Activated naive CD8-positive, alpha-beta T cell (primary cell): Measurements from ENCODE around the gene PROM1.

Experiments used
- H3K27ac Mint-ChIP-seq: one replicate; pipeline ENCODE4 v1.8.0; 2021; ENCODE audit warnings: mixed read lengths
- H3K27me3 Mint-ChIP-seq: one replicate; pipeline ENCODE4 v1.8.0; 2021; ENCODE audit warnings: mixed read lengths
- H3K36me3 Mint-ChIP-seq: one replicate; pipeline ENCODE4 v1.8.0; 2021; ENCODE audit warnings: mixed read lengths
- H3K4me1 Mint-ChIP-seq: one replicate; pipeline ENCODE4 v1.8.0; 2021; ENCODE audit warnings: low read depth, mixed read lengths
- H3K4me3 Mint-ChIP-seq: one replicate; pipeline ENCODE4 v1.8.0; 2021; ENCODE audit warnings: mild to moderate bottlenecking, mixed read lengths
- H3K9me3 Mint-ChIP-seq: one replicate; pipeline ENCODE4 v1.8.0; 2021; ENCODE audit warnings: low read depth, mixed read lengths

Gene PROM1

DNA sequence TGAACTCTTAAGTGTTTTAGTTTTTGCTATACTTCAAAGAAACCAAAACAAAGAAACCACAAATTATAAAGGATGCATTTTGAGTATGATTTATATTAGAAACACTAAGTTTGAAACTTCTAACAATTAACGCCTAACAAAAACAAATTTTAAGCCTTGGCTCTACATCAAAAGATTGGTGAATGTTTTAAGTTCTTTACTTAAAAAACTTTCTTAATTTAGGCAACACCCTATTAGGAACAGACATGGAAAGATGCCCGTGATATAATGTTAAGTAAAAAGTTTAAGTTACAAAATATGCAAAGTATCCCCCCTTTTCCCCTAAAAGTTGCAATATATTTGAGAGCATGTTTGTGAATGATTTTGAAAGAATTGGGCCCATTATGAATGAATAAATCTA, 21.2 kb downstream of the PROM1 start:
- H3K36me3 Mint-ChIP-seq, result peaks cover 3% of the 10 kb centered on the region
- no peak overlapping the region for H3K4me3 Mint-ChIP-seq
- H3K9me3 Mint-ChIP-seq, result peaks cover 4% of the 10 kb centered on the region
- peaks cover 2% of the 10 kb centered on the region for H3K27me3 Mint-ChIP-seq
- no peak overlapping the region for H3K27ac Mint-ChIP-seq
- H3K4me1 Mint-ChIP-seq, result peaks cover 6% of the 10 kb centered on the region

DNA sequence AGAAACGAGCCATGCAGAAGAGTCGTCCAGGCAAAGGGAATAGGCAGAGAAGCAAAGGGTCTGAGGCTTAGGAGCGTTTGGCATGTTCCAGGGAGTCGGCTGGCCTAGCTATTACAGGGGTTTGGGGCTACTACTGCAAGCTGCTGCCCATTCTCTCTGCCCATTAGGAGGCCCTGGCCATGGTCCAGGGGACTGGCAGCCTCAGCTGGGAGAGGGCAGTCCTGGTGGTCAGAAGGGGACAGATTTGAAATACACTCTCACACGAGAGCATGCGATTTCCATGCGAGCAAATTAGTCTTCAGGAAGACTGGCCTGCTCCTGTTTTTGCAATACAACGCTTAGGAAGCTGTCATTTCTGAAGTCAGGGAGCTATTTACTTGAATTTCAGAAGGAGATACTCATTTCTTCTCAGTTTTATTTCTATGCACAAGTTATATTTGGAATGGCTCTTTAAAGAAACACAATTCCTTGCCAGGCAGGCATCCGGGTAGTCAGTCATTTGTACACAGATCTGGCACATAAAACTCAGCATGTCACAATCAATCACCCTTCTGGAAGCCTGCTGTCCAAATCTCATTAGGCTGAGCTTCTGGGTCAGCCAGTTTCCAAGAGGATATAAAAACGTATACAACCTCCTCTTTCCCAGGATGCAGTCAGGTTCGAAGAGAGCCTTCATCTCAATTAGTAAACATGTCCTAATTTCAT, 27.0 kb downstream of the PROM1 start:
- Mint-ChIP-seq H3K27me3 (peaks cover 10% of the 10 kb centered on the region), H3K4me3 (no peak overlapping the region), H3K4me1 (no peaks in the 10 kb centered on the region), H3K36me3 (peaks cover 3% of the 10 kb centered on the region), H3K27ac (no peak overlapping the region), H3K9me3 (no peaks in the 10 kb centered on the region)

DNA sequence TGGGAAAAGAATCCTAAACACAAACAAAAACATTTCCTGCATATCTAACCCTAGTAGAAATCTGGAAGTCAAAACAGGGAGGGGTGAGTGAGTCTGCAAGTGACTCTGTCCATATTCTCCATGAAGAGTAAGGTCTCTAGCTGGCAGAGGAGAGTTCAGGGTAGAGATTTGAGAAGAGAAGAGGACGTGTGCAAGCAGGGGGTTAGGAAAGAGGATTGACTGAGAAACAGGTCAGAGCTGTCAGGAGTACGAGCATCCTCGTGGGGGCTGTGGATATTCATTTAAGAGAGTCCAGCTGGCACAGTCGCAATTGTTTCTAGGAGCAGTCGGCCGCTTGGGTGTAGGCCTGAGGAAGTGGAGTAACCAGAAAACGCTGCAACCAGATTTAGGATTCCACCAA, 27.9 kb downstream of the PROM1 start:
- no peak overlapping the region for H3K27ac Mint-ChIP-seq
- peaks cover 12% of the 10 kb centered on the region for H3K27me3 Mint-ChIP-seq
- peaks cover 3% of the 10 kb centered on the region for H3K36me3 Mint-ChIP-seq
- no peak overlapping the region for H3K4me3 Mint-ChIP-seq
- no peaks in the 10 kb centered on the region for H3K4me1 Mint-ChIP-seq
- no peaks in the 10 kb centered on the region for H3K9me3 Mint-ChIP-seq

DNA sequence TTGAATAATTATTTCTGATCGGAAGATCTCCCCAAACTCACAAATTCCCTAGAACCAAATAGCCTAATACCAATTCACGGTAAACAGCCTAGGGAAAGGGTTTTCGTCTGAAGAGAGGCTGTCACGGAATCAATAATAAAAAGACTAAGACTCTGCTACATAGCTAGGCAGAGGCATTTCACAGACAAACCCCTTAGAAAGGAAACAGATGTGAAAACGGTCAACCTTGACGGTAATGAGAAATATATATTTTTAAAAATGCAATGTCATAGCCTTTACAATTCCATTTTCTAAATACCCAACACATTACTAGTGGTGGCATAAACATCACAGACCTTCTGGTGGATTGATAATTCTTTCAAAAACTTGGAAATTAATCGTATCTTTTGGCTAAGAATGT, 28.4 kb downstream of the PROM1 start:
- Mint-ChIP-seq H3K36me3 (peaks cover 3% of the 10 kb centered on the region), H3K27ac (no peak overlapping the region), H3K4me3 (no peak overlapping the region), H3K27me3 (peaks cover 14% of the 10 kb centered on the region), H3K9me3 (no peaks in the 10 kb centered on the region), H3K4me1 (no peaks in the 10 kb centered on the region)

DNA sequence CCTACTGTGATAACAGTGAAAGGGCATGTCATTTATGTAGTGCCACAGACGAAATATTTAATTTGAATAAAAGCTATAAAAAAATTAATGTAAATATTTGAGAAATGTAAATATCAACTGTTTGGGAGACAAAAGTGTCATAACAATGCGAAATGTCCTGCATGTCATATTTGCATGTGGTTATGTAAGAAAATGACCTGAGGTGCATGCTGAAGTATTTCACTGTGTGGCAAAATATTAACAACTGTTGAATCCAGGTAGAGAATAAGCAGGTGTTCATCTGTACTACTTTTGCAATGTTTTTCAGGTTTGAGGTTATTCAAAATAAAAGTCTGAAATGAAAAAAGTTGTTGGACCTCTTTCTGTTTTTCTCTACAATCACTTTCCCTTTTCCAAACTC, 30.9 kb downstream of the PROM1 start:
- no peaks in the 10 kb centered on the region for H3K4me1 Mint-ChIP-seq
- H3K9me3 Mint-ChIP-seq, result no peaks in the 10 kb centered on the region
- no peak overlapping the region for H3K4me3 Mint-ChIP-seq
- H3K36me3 Mint-ChIP-seq, result peaks cover 3% of the 10 kb centered on the region
- peaks cover 15% of the 10 kb centered on the region for H3K27me3 Mint-ChIP-seq
- no peak overlapping the region for H3K27ac Mint-ChIP-seq

DNA sequence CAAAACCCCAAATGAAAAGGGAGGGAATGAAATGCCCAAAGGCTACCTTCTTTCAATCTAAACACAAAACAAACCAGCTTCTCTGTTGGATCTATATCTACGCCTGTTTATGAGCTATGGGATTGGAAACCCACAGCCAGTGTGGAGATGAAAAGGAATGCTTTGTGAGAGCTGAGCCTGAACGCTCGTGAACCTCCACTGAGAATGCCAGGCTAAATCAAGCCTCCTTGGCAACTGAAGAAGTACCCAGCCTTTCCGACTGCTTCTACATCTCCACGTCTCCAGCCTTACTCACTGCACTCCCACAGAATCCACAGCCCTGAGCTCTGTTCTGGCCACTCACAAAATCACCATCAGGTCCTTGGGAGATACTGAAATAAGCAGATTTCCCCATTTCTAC, 31.8 kb downstream of the PROM1 start:
- H3K36me3 Mint-ChIP-seq, result peaks cover 3% of the 10 kb centered on the region

DNA sequence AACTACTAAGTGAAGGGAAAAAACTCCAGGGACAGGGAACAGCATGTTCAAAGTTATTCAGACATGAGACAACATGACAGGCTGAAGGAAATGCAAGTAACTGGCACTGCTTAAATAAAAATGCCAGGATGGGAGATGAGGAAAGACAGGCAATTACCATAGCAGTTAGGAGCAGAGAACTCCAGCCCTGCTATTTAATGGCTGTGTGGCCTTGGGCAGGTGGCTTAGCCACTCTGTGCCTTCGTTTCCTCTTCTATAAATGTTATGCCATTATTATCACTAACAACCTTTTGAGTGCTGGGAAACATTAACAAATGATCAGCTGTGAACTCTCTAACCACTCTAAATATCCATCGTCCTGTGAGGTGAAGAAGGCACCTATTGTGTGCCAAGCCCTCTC, 32.7 kb downstream of the PROM1 start:
- Mint-ChIP-seq H3K27ac (no peak overlapping the region), H3K9me3 (no peaks in the 10 kb centered on the region), H3K36me3 (peaks cover 3% of the 10 kb centered on the region)

More for the DNA sequence above, 31.8 kb downstream of the PROM1 start:
- Mint-ChIP-seq H3K27me3 (peaks cover 15% of the 10 kb centered on the region), H3K4me3 (no peak overlapping the region), H3K4me1 (no peaks in the 10 kb centered on the region), H3K9me3 (no peaks in the 10 kb centered on the region), H3K27ac (no peak overlapping the region)

DNA sequence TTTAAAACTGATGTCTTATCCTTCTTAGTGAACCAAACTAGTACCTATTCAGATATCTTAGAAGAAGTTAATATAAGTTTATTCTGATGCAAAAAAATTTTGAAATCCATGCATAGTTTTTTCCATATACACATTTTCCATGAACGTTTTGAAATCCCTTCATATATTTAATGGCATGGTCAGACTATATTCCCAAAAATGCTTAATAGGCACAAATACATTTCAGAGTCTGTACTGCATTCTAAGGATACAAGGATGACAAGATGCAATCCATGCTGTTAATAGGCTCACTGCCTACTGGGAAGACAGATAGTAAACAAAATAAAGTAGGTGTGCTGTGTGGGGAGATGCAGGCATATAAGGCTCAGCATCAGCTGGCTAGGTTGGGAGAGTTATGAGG, 33.2 kb downstream of the PROM1 start:
- H3K36me3 Mint-ChIP-seq, result peaks cover 3% of the 10 kb centered on the region
- peaks cover 11% of the 10 kb centered on the region for H3K27me3 Mint-ChIP-seq
- H3K9me3 Mint-ChIP-seq, result no peaks in the 10 kb centered on the region
- no peaks in the 10 kb centered on the region for H3K4me1 Mint-ChIP-seq
- H3K27ac Mint-ChIP-seq, result no peak overlapping the region
- H3K4me3 Mint-ChIP-seq, result no peak overlapping the region

More for the DNA sequence above, 32.7 kb downstream of the PROM1 start:
- no peak overlapping the region for H3K4me3 Mint-ChIP-seq
- H3K27me3 Mint-ChIP-seq, result peaks cover 15% of the 10 kb centered on the region
- no peaks in the 10 kb centered on the region for H3K4me1 Mint-ChIP-seq

DNA sequence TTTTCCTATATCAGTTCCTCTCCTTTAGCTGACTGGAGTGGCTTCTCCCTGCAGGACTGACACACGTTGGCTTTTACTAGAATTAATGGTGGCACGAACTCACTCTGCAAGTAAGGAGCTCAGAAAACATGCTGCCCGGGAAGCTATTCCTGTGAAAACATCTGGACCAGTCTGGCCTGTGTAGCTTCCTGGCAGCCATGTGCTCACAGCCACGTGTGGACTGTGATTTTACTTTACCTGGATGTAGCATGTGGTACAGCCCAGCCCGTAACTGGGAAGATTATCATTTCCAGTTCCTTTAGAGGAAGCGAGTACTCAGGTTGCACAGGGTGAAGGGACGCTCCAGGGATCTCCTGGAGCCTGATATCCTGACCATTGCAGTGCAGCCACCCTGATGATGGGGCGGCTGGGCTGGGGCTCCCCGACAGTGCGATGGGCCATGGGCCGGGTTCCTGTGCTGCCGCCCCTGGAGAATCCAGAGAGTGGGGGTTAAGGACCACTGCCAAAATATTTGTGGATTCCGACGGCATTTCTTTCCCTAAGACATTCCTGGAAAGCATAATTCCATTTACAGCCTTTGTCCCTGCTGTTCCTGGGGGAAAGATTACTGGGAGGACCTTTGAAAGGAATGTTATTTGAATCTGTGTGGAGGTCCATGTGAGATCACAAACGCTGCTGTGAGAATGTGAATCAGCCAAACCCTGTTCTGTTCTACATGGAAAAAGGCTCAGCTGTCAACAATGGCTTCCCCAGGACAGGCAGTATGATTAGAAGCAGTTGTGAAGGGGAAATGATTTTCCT, 35.0 kb downstream of the PROM1 start:
- Mint-ChIP-seq H3K27ac (no peak overlapping the region), H3K4me1 (no peaks in the 10 kb centered on the region), H3K9me3 (no peaks in the 10 kb centered on the region), H3K27me3 (peaks cover 6% of the 10 kb centered on the region), H3K4me3 (no peak overlapping the region), H3K36me3 (no peaks in the 10 kb centered on the region)

DNA sequence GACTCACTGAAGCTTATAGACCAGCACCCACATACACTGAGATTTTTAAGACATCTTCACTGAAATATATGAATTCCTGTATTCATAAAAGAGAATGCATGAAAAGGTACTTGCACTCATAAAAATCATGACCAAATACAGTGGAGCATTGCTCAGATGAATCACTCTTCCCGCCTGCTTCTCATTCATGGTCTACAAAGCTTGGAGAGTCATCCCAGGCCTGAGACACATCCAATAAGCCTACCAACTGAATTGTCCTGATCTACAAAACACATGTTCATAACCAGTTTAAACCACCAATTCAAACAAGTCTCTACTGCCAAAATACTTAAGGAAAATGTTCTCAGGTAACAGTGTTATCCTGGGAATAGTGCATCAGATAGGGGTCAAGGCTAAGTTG, 38.1 kb downstream of the PROM1 start:
- H3K36me3 Mint-ChIP-seq, result no peaks in the 10 kb centered on the region
- no peaks in the 10 kb centered on the region for H3K4me1 Mint-ChIP-seq
- no peak overlapping the region for H3K27ac Mint-ChIP-seq
- H3K27me3 Mint-ChIP-seq, result peaks cover 2% of the 10 kb centered on the region
- no peaks in the 10 kb centered on the region for H3K9me3 Mint-ChIP-seq
- H3K4me3 Mint-ChIP-seq, result no peak overlapping the region

DNA sequence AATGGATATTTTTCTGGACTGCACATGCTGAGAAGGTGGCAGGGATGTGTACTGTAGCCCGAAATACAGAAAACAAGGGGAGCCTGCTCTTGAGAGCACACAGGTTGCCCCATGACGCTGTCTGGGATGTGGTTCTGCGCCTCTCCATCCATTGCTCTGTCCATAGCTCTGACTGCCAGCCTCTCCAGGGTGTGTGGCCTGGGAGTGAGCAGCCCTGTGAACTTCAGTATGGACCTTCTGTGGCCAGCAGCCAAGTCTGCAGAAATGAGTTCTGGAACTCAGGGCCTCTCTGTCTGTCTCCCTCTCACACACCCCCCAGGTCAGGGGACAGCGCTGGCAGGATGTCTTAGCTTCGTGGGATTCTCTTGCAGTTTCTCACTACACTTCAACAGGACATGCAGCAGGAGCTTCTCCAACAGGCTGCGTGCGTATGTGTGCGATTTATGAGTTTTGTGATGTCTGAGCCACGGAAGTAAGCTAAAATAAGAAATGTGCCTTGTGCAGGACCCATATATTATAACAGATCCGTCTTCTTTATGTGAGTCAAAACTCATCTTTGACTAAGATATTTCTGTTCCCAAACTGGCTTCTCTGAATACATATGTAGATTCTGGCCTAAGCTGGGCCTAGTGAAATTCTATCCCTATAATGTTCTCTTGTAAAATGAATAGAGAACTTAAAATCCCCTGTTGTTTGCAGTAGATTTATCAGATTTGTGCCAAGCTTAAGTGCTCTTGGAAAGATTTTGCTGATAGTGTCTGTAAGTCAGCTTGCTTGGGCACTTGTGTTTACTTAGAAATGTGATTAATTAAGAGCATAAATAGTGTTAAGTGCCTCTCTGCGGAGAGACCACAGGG, 40.0 kb downstream of the PROM1 start:
- H3K27me3 Mint-ChIP-seq, result no peaks in the 10 kb centered on the region
- no peaks in the 10 kb centered on the region for H3K9me3 Mint-ChIP-seq
- no peaks in the 10 kb centered on the region for H3K4me1 Mint-ChIP-seq
- H3K36me3 Mint-ChIP-seq, result no peaks in the 10 kb centered on the region
- H3K4me3 Mint-ChIP-seq, result no peak overlapping the region
- H3K27ac Mint-ChIP-seq, result no peak overlapping the region

DNA sequence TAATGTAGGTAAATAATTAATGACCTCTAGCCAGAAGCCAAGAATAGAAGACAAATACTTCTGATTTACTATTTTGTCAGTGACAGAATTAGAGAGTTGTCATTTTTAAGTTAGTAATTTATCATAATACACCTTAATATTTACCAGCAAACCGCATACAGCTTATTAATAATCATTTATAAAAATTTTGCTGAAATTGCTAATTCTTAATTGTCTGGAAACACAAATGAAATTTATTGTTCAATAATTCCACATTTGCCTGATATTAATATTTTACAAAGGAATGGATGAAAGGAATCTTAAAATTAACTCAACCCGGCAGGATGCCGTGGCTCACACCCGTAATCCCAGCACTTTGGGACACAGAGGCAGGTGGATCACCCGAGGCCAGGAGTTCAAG, 44.7 kb downstream of the PROM1 start:
- H3K27ac Mint-ChIP-seq, result no peak overlapping the region
- H3K4me3 Mint-ChIP-seq, result no peak overlapping the region
- H3K27me3 Mint-ChIP-seq, result no peaks in the 10 kb centered on the region
- no peaks in the 10 kb centered on the region for H3K4me1 Mint-ChIP-seq
- no peaks in the 10 kb centered on the region for H3K36me3 Mint-ChIP-seq
- H3K9me3 Mint-ChIP-seq, result no peaks in the 10 kb centered on the region

DNA sequence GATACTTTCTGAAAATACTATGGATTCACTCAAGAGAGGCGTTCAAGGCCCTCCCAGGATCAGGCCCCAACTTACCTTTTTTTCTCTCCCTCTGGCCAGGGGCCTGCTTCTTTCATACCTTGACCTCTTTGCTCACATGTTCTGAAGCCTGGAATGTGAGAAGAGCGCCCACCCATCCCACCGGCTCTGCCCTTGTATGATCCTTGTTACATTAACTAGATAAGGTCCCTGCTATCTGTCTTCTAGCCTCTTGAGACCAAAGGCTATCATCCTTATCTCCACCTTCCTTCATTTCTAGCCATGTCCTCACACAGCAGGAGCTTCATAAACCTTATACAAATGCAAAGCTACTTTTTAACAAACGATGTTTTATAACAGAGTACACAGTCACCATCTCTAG, 45.9 kb downstream of the PROM1 start:
- Mint-ChIP-seq H3K4me1 (no peaks in the 10 kb centered on the region), H3K4me3 (no peak overlapping the region), H3K36me3 (no peaks in the 10 kb centered on the region), H3K27ac (no peak overlapping the region), H3K27me3 (no peaks in the 10 kb centered on the region), H3K9me3 (no peaks in the 10 kb centered on the region)

DNA sequence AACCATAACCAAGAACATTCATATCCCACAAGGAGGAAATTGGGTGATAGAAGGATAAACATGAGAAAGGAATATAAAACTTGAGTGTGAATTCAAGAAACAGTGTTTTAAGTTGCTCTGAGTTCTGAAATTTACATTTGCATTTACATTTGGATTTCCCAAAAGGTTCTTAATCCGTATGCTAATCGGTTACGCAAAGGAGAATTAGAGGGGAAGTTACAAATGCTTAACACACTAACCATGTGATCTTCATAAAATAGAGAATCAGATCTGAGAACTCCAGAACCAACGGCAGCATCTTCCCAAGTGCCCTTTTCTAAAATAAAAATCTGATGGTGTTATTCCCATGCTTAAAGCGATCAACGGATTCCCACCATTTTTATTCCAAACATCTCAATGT, 48.0 kb downstream of the PROM1 start:
- H3K36me3 Mint-ChIP-seq, result no peaks in the 10 kb centered on the region
- H3K27ac Mint-ChIP-seq, result no peak overlapping the region
- no peaks in the 10 kb centered on the region for H3K4me1 Mint-ChIP-seq
- no peak overlapping the region for H3K4me3 Mint-ChIP-seq
- no peaks in the 10 kb centered on the region for H3K27me3 Mint-ChIP-seq
- no peaks in the 10 kb centered on the region for H3K9me3 Mint-ChIP-seq
